ENCODE measurements around the gene THEM5. TPM values are rescaled to one million over a fixed set of nuclear protein-coding genes. Genes with fewer than 3 reads are reported as not detected.

The THEM5 gene
- total and polyA plus RNA-seq, 2 experiments from 2014 or later: not detected

DNA sequence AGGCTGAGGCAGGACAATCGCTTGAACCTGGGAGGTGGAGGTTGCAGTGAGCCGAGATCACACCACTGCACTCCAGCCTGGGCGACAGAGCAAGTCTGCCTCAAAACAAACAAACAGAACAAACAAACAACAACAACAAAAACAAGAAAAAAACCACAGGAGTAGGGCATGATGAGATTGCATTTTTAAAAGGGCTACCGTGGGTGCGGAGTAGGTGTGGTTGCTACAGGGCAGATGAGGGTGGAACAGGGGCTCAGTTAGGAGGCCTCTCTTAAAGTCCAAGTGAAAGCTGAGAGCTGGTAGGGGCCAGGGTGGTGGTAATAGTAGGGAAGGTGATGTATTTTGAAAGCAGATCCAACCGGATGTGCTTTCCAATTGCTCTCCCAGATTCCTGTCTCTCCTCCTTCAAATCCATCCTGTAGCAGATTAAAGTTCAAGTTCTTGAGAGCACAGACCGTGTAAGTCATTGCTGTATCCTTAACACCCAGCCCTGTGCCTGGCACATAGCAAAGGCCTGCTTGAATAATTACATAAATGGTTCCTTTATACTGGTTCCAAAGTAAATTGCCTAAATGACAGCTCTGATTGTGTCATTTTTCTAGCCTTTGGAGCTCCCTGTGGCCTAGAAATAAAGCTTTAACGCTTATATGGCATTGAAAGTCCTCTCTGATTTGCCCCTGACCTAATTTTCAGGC is 44.1 kb downstream of the THEM5 start:
- in situ Hi-C loops (cut with MboI): no loop called here

DNA sequence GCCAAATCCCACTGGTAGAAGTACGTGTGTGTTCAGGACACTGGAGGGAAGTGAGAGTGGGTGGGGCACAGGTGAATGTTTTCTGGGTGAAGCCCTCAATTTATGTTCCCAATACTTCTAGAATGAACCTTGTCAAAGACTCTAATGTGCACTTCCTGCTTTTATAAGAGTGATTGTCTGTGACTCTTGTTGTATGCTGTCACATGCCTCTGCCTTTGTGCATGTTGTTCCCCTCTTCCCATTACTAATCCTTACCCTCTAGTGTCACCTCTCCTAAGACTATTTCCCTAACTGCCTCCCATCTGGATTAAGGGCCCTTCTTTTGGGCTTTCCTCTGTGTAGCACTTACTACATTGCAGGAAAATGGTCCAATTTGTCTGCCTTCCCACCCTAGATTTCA is 45.7 kb downstream of the THEM5 start:
- Histone ChIP-seq H3K9me2 (ENCODE audit: insufficient read depth) (no peaks in the 10 kb centered on the region), H3K9me3 (ENCODE audit: low read depth) (no peaks in the 10 kb centered on the region), H3K79me2 (ENCODE audit: insufficient read depth) (no peaks in the 10 kb centered on the region), H3K4me3 (no peak overlapping the region), H3K36me3 (ENCODE audit: low read depth) (no peaks in the 10 kb centered on the region), H4K20me1 (ENCODE audit: insufficient read depth) (no peaks in the 10 kb centered on the region), H2AFZ (no peak overlapping the region), H3K4me1 (ENCODE audit: insufficient read depth) (0 out of 2 replicates have a peak, but pooled peaks cover 8% of the 10 kb centered on the region), H3K27me3 (replicated peaks; ENCODE audit: insufficient read depth) (peaks cover 28% of the 10 kb centered on the region), H3K9ac (no peak overlapping the region), H3K4me2 (ENCODE audit: unreplicated experiment) (no peak overlapping the region), H3K27ac (no peak overlapping the region), H3F3A (ENCODE audit: insufficient read depth) (no peaks in the 10 kb centered on the region)
- WGBS, 2 experiments (ENCODE audit: low coverage in 1 of 2, low lambda C conversion rate in 2 of 2, missing lambda C conversion rate in 2 of 2): 38 to 50% methylated on average over 1 of the region's 1 CpG
- no peak for TF ChIP-seq EZH2phosphoT487 (IDR thresholded peaks at IDR 0.05; ENCODE audit: insufficient read depth, low read depth)
- no peak for TF ChIP-seq EZH2 (IDR thresholded peaks at IDR 0.05; ENCODE audit: insufficient read depth, poor library complexity, severe bottlenecking)
- DNase-seq: no peak
- in situ Hi-C loops (cut with MboI): no loop called here

More for the DNA sequence above, 44.1 kb downstream of the THEM5 start:
- TF ChIP-seq EZH2 (IDR thresholded peaks at IDR 0.05; ENCODE audit: insufficient read depth, poor library complexity, severe bottlenecking) (no peak), EZH2phosphoT487 (IDR thresholded peaks at IDR 0.05; ENCODE audit: insufficient read depth, low read depth) (no peak)
- peak; percentile 16 for DNase-seq
- no peak overlapping the region for H3K9ac ChIP-seq
- no peak overlapping the region for H3K4me2 ChIP-seq (ENCODE audit: unreplicated experiment)
- no peaks in the 10 kb centered on the region for H3F3A ChIP-seq (ENCODE audit: insufficient read depth)
- H3K4me3 ChIP-seq: no peak overlapping the region
- H3K27ac ChIP-seq: no peak overlapping the region
- H3K9me2 ChIP-seq (ENCODE audit: insufficient read depth): no peaks in the 10 kb centered on the region
- no peaks in the 10 kb centered on the region for H3K36me3 ChIP-seq (ENCODE audit: low read depth)
- H3K9me3 ChIP-seq (ENCODE audit: low read depth): no peaks in the 10 kb centered on the region
- WGBS, 2 experiments (ENCODE audit: low coverage in 1 of 2, low lambda C conversion rate in 2 of 2, missing lambda C conversion rate in 2 of 2): 41 to 43% methylated on average over 8 of the region's 8 CpGs
- no peaks in the 10 kb centered on the region for H3K79me2 ChIP-seq (ENCODE audit: insufficient read depth)
- peaks cover 16% of the 10 kb centered on the region for H3K27me3 ChIP-seq (replicated peaks; ENCODE audit: insufficient read depth)
- H3K4me1 ChIP-seq (ENCODE audit: insufficient read depth): 0 out of 2 replicates have a peak, but pooled peaks cover 8% of the 10 kb centered on the region
- no peak overlapping the region for H2AFZ ChIP-seq
- no peaks in the 10 kb centered on the region for H4K20me1 ChIP-seq (ENCODE audit: insufficient read depth)

DNA sequence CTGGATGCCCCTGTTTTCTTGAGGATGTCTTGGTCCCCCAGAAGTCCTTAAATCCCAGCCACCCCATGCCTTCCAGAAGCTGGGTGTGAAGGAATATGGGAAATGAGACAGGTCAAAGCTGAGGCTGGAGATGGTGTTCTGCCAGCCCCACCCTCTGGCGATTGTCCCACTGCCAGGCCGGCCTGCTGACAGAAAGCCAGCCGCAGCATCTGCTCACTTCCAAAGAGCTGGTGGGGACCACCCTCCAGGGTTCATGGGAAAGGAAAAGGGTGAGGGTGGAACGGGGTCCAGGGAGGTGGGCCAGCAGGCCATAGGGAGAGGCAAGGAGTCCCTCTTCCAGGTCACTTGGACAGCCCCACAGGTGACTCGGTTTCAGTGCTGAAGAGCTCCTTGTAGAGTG is 46.4 kb downstream of the THEM5 start:
- Histone ChIP-seq H3K4me1 (ENCODE audit: insufficient read depth) (0 out of 2 replicates have a peak, but pooled peaks cover 8% of the 10 kb centered on the region), H4K20me1 (ENCODE audit: insufficient read depth) (no peaks in the 10 kb centered on the region), H3K79me2 (ENCODE audit: insufficient read depth) (no peaks in the 10 kb centered on the region), H3K9ac (no peak overlapping the region), H3K27me3 (replicated peaks; ENCODE audit: insufficient read depth) (peaks cover 33% of the 10 kb centered on the region), H3F3A (ENCODE audit: insufficient read depth) (no peaks in the 10 kb centered on the region), H3K27ac (no peak overlapping the region), H3K4me3 (no peak overlapping the region), H3K9me3 (ENCODE audit: low read depth) (no peaks in the 10 kb centered on the region), H3K36me3 (ENCODE audit: low read depth) (no peaks in the 10 kb centered on the region), H3K9me2 (ENCODE audit: insufficient read depth) (no peaks in the 10 kb centered on the region), H3K4me2 (ENCODE audit: unreplicated experiment) (no peak overlapping the region), H2AFZ (no peak overlapping the region)
- WGBS, 2 experiments (ENCODE audit: low coverage in 1 of 2, low lambda C conversion rate in 2 of 2, missing lambda C conversion rate in 2 of 2): 46 to 57% methylated on average over 4 to 5 of the region's 5 CpGs
- TF ChIP-seq EZH2 (IDR thresholded peaks at IDR 0.05; ENCODE audit: insufficient read depth, poor library complexity, severe bottlenecking) (no peak), EZH2phosphoT487 (IDR thresholded peaks at IDR 0.05; ENCODE audit: insufficient read depth, low read depth) (no peak)
- in situ Hi-C loops (cut with MboI): no loop called here
- DNase-seq: no peak

DNA sequence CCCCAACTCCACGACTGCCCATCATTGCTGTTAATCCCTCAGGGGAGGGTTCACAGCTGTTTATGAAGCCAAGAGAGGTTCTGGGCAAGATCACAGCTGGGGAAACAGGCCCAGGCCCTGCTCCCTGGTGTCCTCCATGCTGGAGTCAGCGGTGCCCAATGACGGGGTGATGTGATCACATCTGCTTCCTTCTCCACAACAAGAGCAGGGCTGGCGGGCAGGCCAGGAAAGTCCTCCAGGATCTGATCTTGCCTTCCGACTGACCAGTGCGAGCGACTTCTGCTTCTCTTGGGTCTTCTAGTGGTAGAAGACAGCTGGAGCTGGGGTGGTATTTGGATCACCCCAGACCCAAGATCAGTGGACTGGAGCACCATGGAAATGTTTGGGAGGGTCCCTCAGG is 47.3 kb downstream of the THEM5 start:
- H3K9ac ChIP-seq: no peak overlapping the region
- H3K27me3 ChIP-seq (replicated peaks; ENCODE audit: insufficient read depth): peaks cover 36% of the 10 kb centered on the region
- in situ Hi-C loops (cut with MboI): no loop called here
- no peak overlapping the region for H3K4me3 ChIP-seq
- DNase-seq: no peak
- H3F3A ChIP-seq (ENCODE audit: insufficient read depth): no peaks in the 10 kb centered on the region
- no peaks in the 10 kb centered on the region for H4K20me1 ChIP-seq (ENCODE audit: insufficient read depth)
- no peaks in the 10 kb centered on the region for H3K9me2 ChIP-seq (ENCODE audit: insufficient read depth)
- TF ChIP-seq EZH2 (IDR thresholded peaks at IDR 0.05; ENCODE audit: insufficient read depth, poor library complexity, severe bottlenecking) (no peak), EZH2phosphoT487 (IDR thresholded peaks at IDR 0.05; ENCODE audit: insufficient read depth, low read depth) (no peak)
- H3K4me2 ChIP-seq (ENCODE audit: unreplicated experiment): no peak overlapping the region
- no peak overlapping the region for H2AFZ ChIP-seq
- H3K9me3 ChIP-seq (ENCODE audit: low read depth): no peaks in the 10 kb centered on the region
- no peaks in the 10 kb centered on the region for H3K36me3 ChIP-seq (ENCODE audit: low read depth)
- H3K27ac ChIP-seq: no peak overlapping the region
- 73 to 74% methylated on average over 6 to 7 of the region's 7 CpGs for WGBS, 2 experiments (ENCODE audit: low coverage in 1 of 2, low lambda C conversion rate in 2 of 2, missing lambda C conversion rate in 2 of 2)
- 0 out of 2 replicates have a peak, but pooled peaks cover 4% of the 10 kb centered on the region for H3K4me1 ChIP-seq (ENCODE audit: insufficient read depth)
- H3K79me2 ChIP-seq (ENCODE audit: insufficient read depth): no peaks in the 10 kb centered on the region
